Spleen (tissue), 11 donors: ENCODE results near the gene PSMB8. TPM values are rescaled to one million over a fixed set of nuclear protein-coding genes. Genes with fewer than 3 reads are reported as not detected.

Experiments used
- DNase-seq: peaks from one replicate; pipeline ENCODE4 v3.0.0-alpha.2; 2020
- H3K27ac ChIP-seq, 8 donors: fragments of 200-600 bp; sonication (generic) in 7 of 8; 1 replicate in 4 of 8; 2 replicates in 4 of 8; pipeline versions ENCODE4 v1.5.0 to v1.8.0; 2016 to 2021; ENCODE audit warnings: inconsistent platforms in 4 of 8, mild to moderate bottlenecking in 4 of 8, moderate library complexity in 1 of 8
- H3K27me3 ChIP-seq, 7 donors: fragments of 200-600 bp; sonication (generic) in 6 of 7; replicated peaks in 1 of 7; 1 replicate in 4 of 7; 2 replicates in 3 of 7; pipeline versions ENCODE4 v1.5.0 to v1.8.0; 2016 to 2021; ENCODE audit warnings: inconsistent platforms in 3 of 7, mild to moderate bottlenecking in 1 of 7
- H3K36me3 ChIP-seq, 6 donors: fragments of 200-600 bp; sonication (generic) in 5 of 6; 1 replicate in 4 of 6; 2 replicates in 2 of 6; pipeline versions ENCODE4 v1.5.0 to v1.8.0; 2016 to 2021; ENCODE audit warnings: inconsistent platforms in 2 of 6
- H3K4me1 ChIP-seq, 6 donors: fragments of 200-600 bp; sonication (generic) in 5 of 6; 1 replicate in 3 of 6; 2 replicates in 3 of 6; pipeline versions ENCODE4 v1.5.0 to v1.8.0; 2016 to 2021; ENCODE audit warnings: inconsistent platforms in 3 of 6
- H3K4me3 ChIP-seq, 8 donors: fragments of 200-600 bp; sonication (generic) in 7 of 8; 1 replicate in 4 of 8; 2 replicates in 4 of 8; pipeline versions ENCODE4 v1.5.0 to v1.8.0; 2016 to 2021; ENCODE audit warnings: inconsistent platforms in 4 of 8, mild to moderate bottlenecking in 4 of 8, moderate library complexity in 2 of 8
- H3K9me3 ChIP-seq, 8 donors: fragments of 200-600 bp; sonication (generic) in 7 of 8; 1 replicate in 4 of 8; 2 replicates in 4 of 8; pipeline versions ENCODE4 v1.5.0 to v1.8.0; 2016 to 2021; ENCODE audit warnings: inconsistent platforms in 4 of 8
- CTCF ChIP-seq, 11 experiments: fragments of 200-600 bp in 7 of 11; fragments of 450-650 bp in 4 of 11; sonication (generic) in 4 of 11; IDR thresholded peaks in 8 of 11; conservative IDR thresholded peaks in 3 of 11; 1 replicate in 7 of 11; 2 replicates in 4 of 11; pipeline versions ENCODE4 v1.4.0 to v1.8.0; 2016 to 2021; ENCODE audit warnings: antibody characterized with exemption in 11 of 11, inconsistent platforms in 4 of 11, mild to moderate bottlenecking in 1 of 11
- POLR2A ChIP-seq, 3 donors: fragments of 450-650 bp; IDR thresholded peaks; one replicate each; pipeline ENCODE4 v1.5.1; 2017; ENCODE audit warnings: antibody characterized with exemption in 3 of 3, mild to moderate bottlenecking in 1 of 3
- POLR2AphosphoS5 ChIP-seq, 3 donors: sonication (generic); formaldehyde crosslinking; IDR thresholded peaks; one replicate each; pipeline ENCODE4 v1.5.1; 2017; ENCODE audit warnings: antibody characterized with exemption in 3 of 3
- WGBS, 5 donors: extraction: QIAGEN DNeasy Blood & Tissue Kit in 3 of 5; methylation state at CpG; one replicate each; pipeline versions ENCODE4 v1.1.5 to v1.1.7; 2013 to 2018; 5-methylcytosine and 5-hydroxymethylcytosine counted together
- intact Hi-C: fragments of 100-400 bp; cut with DNase I; formaldehyde crosslinking; loops from one replicate; pipeline ENCODE4 v1.15.0; 2023; ENCODE audit warnings: low total_unique reads
- polyA plus RNA-seq, 3 donors: library from polyadenylated mRNA; stranded (reverse); fragments of 200-250 nt; gene quantifications; one replicate each; pipeline ENCODE4 v1.2.1, GENCODE V29; 2013
- total RNA-seq, 7 donors: library from RNA; depleted of rRNA in 3 of 7; stranded (reverse); fragments of >200 nt in 3 of 7; fragmentation: NEBNext Ultra II Directional in 4 of 7; extraction: Animal tissue kit (Norgen Biotek cat#: 25700) in 4 of 7; gene quantifications; one replicate each; pipeline versions ENCODE4 v1.1.0 to v1.2.1, GENCODE V29; 2016 to 2021
- donor health status: healthy with polysubstance abuse.
- donor health status: DM: no; HTN: no; CAD: no; lungs with moderate emphysema.
- donor health status: DM: no; HTN: no; CAD: no.
- donor health status: Bipolar disorder and iron deficiency.
- donor health status: healthy.
- donor health status: DM: no; HTN: no; CAD: no.
- donor health status: DM: yes; HTN: yes; CAD: no.

Gene PSMB8
- total and polyA plus RNA-seq, 10 donors, result 109 to 288 (median 155) TPM

GRCh38 chr6:32838114-32838958, 5.5 kb downstream of the PSMB8 start, which contains the start of gene TAP2:
Gene TAP2, minus strand, starts transcription at chr6:32838739. Its CDS starts 506 bp downstream, at chr6:32838233.
- peak within 1 kb of the TSS; percentile 70 to 90 (median 85) for H3K4me3 ChIP-seq
- TF ChIP-seq POLR2A (IDR thresholded peaks at IDR 0.05), result peak in 2 of 3 donors; percentile 82 to 83
- TF ChIP-seq POLR2AphosphoS5 (IDR thresholded peaks at IDR 0.05), result peak; percentile 95 to 98 (median 98)
- TF ChIP-seq CTCF (IDR thresholded peaks at IDR 0.05 in 8 of 11, conservative IDR thresholded peaks at IDR 0.05 in 3 of 11), result peak; percentile 97 to 100 (median 99)
- peaks cover 50 to 96% (median 72%) of the 10 kb centered on the region in 6 donors for H3K4me1 ChIP-seq
- H3K27me3 ChIP-seq, result no peaks in the 10 kb centered on the region
- H3K9me3 ChIP-seq, result no peaks in the 10 kb centered on the region
- peak within 1 kb of the TSS; percentile 91 to 100 (median 97) for H3K27ac ChIP-seq
- 0 to 1% (median 0%) methylated on average over 30 to 57 of the region's 57 CpGs for WGBS, 5 donors
- H3K36me3 ChIP-seq, result peaks cover 0 to 75% (median 52%) of the 10 kb centered on the region in 6 donors
- peak; percentile 100 for DNase-seq
- intact Hi-C loops, result no loop called here

- no peaks in the 10 kb centered on the region for H3K27me3 ChIP-seq
- peak overlapping the region; percentile 91 to 100 (median 97) for H3K27ac ChIP-seq
- H3K36me3 ChIP-seq, result peaks cover 0 to 79% (median 54%) of the 10 kb centered on the region in 6 donors
- no peak for TF ChIP-seq POLR2AphosphoS5 (IDR thresholded peaks at IDR 0.05)
- TF ChIP-seq CTCF (IDR thresholded peaks at IDR 0.05 in 8 of 11, conservative IDR thresholded peaks at IDR 0.05 in 3 of 11), result no peak
- TF ChIP-seq POLR2A (IDR thresholded peaks at IDR 0.05), result no peak
- H3K4me1 ChIP-seq, result peaks cover 44 to 95% (median 68%) of the 10 kb centered on the region in 6 donors
- DNase-seq, result no peak
- peak overlapping the region; percentile 70 to 90 (median 85) for H3K4me3 ChIP-seq
- WGBS, 5 donors, result 17 to 52% (median 23%) methylated on average over 4 to 12 of the region's 12 CpGs
- H3K9me3 ChIP-seq, result no peaks in the 10 kb centered on the region
- intact Hi-C loops, result no loop called here
These were observed 6.2 kb downstream of the PSMB8 start for GRCh38 chr6:32837651-32838113.

- intact Hi-C loops, result no loop called here
- Histone ChIP-seq H3K27ac (peak overlapping the region in 1 of 8 donors; percentile 98), H3K4me3 (peak overlapping the region in 1 of 8 donors; percentile 84), H3K27me3 (no peaks in the 10 kb centered on the region), H3K9me3 (no peaks in the 10 kb centered on the region), H3K4me1 (peaks cover 36 to 95% (median 64%) of the 10 kb centered on the region in 6 donors), H3K36me3 (peaks cover 0 to 79% (median 53%) of the 10 kb centered on the region in 6 donors)
- no peak for DNase-seq
- TF ChIP-seq POLR2A (IDR thresholded peaks at IDR 0.05) (no peak), POLR2AphosphoS5 (IDR thresholded peaks at IDR 0.05) (no peak), CTCF (IDR thresholded peaks at IDR 0.05 in 8 of 11, conservative IDR thresholded peaks at IDR 0.05 in 3 of 11) (no peak)
- 77 to 98% (median 89%) methylated on average over 2 of the region's 2 CpGs for WGBS, 5 donors
These were observed 7.0 kb downstream of the PSMB8 start for GRCh38 chr6:32836873-32837272.
